Stimulated activated CD8-positive, alpha-beta memory T cell treated with anti-CD3 and anti-CD28 coated beads, Interleukin-4, amount 100 ng/mL, for 24 hours (primary cell): ENCODE data around the gene CYP19A1.

Source experiments
- DNase-seq: peaks from one replicate; pipeline ENCODE4 v3.0.0-alpha.2; 2020; ENCODE audit warnings: low read depth

CYP19A1 gene

DNA sequence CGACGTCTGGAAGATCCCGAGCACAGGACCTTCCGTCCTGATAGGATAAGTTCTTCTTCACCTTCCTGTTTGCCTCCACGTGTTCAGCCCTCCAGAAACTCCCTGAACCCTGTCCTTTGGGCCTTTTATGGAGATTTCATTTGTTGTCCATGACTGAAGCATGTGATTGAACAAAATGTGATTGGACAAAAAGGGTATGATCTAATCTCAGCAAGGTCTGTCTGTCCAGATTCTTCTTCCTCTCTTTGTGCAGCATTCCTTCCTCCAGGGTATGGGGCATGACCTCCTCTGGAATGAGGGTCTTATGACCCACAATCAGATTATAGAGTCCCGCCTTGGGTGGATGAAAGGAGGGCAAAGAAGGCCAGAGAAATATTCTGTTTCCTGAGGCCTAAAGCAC lies at the start of gene CYP19A1:
CYP19A1 (minus strand) TSS at position 101 of the 400 bp plus-strand sequence. CDS start 95,684 bp downstream, outside the sequence.
- no peak for DNase-seq

DNA sequence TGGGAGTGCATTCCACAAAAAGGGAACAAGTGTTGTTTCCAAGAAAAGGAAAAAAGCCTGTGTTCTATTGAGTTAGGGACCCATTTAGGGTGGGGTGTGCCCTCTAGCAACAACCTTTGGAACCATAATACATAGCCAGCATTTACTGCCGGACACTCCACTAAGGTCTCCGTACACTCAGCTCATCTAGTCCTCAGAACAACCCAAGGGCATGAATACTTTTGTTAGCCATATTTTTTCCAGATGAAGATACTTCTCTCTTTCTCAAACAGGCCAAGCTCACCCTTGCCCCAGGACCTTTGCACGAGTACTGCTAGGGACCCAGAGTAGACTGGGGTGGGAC lies 49.3 kb upstream of the CYP19A1 start:
- no peak for DNase-seq

DNA sequence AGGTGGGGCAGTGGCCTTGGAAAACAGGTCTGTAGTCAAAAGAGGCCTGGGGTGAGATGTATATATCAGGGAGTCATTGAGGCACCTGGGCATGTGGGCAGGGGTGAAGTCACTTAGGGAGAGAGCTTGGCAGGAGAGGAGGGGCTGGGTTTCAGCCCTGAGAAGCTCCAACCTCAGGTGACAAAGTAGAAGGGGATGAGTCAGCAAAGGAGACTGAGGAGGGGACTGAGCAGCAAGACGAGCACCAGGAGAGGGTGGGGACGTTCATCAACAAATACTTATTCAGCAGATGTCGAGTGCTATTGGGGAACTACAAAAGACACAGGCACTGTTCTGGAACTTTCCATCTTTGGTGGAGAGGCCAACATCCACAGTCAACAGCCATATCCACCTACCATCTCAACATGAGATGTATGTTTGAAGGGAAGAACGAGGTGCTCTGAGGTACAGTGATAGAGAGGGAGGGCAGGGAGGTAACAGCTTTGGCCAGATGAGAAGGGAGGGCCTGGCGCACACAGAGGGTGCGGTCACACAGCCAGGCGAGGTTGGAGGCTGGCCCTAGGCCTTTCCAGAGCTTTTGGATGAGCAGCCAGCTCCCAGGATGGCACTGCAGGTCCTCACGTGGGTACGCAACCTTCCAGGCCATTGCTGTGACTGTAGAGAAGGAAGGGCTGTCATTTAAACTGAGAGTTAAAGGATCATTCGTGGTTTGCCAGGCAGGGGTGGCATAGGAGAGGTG lies 48.7 kb upstream of the CYP19A1 start:
- no peak for DNase-seq

DNA sequence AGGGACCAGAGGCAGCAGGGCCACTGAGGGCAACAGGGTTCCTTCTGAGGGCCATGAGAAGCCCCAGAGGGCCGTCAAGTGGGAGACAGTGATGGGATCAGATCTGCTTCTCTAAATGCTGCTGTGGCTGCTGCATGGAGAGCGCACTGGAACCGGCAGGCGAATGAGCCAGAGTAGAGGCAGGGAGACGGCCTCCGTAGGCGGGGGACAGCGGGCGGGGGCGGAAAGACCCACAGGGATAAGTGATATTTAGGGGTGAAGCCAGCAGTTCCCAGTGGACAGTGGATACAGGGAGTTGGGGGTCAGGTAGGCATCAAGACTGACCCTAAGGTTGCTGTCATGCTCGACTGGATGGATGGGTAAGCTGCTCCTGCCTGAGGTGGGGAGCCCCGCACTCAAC lies 48.1 kb upstream of the CYP19A1 start:
- DNase-seq = no peak

- no peak for DNase-seq
These were observed 47.6 kb upstream of the CYP19A1 start for GRCh38 chr15:51386029-51386428.

- no peak for DNase-seq
These were observed 44.4 kb upstream of the CYP19A1 start for GRCh38 chr15:51382787-51383186.

- no peak for DNase-seq
These were observed 42.8 kb upstream of the CYP19A1 start for GRCh38 chr15:51380999-51381806.

DNA sequence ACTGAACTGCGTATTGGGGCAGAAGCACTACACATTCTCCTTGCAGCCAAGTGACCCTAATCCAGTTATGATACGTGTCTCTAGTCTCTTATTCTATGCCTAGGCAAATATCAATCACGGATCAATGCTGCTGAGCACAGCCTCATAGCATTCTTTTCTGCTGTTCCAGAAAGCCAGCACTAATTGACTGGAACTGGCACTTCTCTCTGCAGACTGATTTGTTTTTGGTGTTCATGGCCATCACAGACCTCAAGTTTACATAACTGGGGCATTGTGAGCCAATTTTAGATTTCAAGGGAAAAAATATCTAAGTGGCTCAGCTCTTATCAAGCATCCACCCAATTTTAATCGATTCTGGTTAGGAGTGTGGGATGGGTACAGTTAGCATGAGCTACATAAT lies 41.0 kb upstream of the CYP19A1 start:
- DNase-seq = no peak

- no peak for DNase-seq
These were observed 40.0 kb upstream of the CYP19A1 start for GRCh38 chr15:51378406-51378805.

GRCh38 chr15:51377038-51377786 lies 38.8 kb upstream of the CYP19A1 start:
- DNase-seq = no peak

- no peak for DNase-seq
These were observed 37.7 kb upstream of the CYP19A1 start for GRCh38 chr15:51375966-51376640.

DNA sequence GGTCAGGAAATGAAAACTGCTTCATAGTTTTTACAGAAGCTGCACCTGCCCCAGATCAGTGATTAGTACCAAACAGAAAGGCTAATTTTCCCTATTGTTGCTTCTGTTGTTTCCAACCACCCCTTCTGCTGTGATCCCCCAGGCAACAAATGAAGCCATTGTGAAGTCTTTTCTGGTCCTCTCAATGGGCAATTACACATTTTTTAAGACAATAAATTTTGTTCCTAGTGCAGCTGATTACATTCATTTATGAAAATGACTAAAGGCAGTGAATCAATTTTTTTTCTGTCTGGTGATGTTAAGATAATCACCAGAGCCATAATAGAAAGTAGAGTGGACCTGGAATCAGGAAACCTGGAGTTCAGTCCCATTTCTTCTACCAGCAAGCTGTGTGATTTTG lies 35.7 kb upstream of the CYP19A1 start:
- no peak for DNase-seq

- no peak for DNase-seq
These were observed 32.9 kb upstream of the CYP19A1 start for GRCh38 chr15:51371266-51371665.

DNA sequence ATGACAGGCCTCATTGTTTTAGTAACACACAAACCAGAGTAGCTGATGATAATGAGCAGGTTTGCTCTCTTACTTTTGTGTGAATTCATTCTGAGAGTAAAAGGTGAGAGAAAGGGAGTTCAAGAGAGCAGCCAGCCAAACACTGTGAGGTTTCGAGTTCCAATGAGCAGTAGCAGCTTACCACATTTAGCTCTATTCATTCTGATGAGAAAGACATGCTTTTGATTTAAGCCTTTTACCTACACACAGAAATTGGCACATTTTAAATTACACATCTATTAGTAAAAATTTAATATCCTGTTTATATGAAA lies 31.0 kb upstream of the CYP19A1 start:
- no peak for DNase-seq

DNA sequence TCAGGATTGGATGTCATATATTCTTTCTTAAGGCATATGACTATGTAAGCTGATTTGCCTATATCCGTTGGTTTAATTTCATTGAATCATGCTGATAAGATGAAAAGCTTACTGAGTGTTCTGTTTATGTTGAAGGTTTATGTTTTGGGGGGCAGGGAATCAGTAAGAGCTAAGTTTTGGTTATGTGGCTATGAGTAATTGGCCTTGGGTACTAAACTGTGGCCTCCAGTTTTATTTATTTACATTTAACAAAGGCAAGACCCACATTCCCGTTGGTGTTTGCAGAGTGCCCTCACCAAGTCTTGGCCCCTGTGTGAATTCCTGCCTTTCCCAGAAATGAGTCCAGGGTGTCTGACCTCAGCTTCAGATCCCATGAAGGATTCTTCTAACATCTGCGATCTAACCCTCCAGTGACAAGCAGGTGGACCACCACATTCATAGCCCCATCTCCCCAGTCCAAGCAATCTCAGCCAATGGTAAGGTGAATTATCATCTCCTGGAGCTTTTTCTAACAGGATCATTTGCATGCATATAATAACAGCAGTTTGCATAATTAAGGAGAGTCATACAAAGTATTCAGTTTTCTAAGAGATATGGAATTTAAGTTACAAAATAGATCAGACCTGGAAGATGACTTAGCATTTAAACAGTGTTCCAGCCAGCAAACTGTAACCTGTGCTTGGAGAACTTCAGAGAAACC lies 30.5 kb upstream of the CYP19A1 start:
- no peak for DNase-seq

DNA sequence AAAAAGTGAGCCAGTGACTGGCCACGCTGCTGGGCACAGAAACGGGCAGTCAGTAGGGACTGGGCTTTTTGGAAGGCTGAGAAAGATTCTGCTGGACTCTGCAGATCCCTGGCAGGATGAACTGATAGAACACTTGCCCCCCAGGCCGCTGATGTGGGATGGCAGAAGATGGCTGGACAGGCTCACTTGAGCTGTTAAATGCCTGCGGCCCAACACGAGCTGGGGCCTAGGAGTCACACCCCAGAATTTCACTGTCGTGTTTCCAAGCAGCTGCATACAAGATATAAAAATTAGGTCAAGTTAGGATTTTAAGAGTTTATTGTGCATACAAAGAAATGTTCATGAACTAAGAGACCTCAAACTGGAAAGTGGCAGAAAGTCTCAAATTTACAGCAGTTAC lies 29.9 kb upstream of the CYP19A1 start:
- no peak for DNase-seq

DNA sequence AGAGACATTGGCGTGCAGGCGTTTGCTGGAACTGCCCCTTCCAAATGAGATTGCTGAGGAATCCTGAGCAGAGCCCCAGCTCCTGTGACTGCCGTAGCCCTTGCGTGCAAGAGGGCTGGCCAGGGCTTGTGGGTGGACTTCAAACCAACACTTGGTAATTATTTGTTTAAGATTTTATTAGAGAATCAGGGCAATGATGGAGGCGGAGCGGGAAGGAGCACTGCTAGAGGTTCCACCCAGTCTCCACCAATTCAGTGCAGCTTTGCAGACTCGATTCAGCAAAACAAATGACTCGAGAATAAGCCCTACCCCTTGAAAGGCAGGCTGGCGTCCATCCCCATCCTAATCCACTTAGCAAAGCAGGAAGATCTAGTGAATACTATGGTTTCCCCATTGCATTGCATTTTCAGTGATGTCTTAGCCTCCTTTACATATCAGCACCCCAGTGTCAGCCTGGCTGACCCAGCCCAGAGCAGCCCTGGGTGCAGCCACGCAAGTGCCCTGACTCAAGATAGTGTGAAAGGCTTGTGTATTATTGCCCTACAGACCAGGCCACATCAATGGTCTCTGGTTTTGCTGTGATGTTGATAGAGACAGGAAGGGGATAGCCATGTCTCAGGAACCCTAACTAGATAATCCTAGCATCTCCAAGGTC lies 29.1 kb upstream of the CYP19A1 start:
- no peak for DNase-seq

DNA sequence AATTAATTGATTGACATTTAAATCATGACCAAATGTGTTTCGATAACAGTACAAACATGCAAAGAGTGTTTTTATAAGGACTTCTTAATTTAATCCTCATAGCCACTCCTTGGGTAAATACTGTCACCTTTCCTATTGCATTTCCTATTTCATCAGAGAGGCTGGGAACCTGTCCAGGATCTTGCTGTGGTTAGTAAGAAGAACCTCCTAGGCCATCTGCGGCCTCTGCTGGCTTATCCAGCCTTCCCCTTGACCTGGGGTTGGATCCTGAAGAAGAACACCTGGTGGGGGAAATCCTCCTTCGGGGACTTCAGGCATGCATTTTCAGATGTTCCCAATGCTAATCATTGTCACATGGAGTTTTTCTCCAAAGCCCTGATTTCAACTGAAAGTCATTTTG lies 28.5 kb upstream of the CYP19A1 start:
- DNase-seq = no peak

- no peak for DNase-seq
These were observed 27.7 kb upstream of the CYP19A1 start for GRCh38 chr15:51366071-51366470.

DNA sequence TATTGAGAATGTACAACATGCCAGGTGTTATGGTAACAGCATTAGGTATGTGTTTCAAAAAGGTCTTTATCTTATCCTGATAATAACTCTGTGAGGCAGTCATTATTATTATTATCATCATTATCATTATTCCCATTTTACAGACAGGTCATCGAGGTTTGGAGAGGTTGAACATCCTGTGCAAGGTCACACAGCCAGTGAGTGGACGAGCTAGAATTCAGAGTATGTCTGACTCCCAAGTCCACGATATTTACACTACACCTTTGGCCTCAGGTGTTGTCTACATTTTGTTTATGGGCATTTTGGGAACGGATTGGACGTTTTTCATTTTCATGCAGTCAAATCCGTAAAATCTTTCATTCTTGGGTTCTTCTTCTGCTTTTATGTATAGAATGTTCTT lies 27.0 kb upstream of the CYP19A1 start:
- no peak for DNase-seq

- DNase-seq = no peak
These were observed 25.0 kb upstream of the CYP19A1 start for GRCh38 chr15:51363383-51363782.
